GM19468 (cell line): ENCODE results near the gene ALKBH1.
"Not testable (repeated sequence)": the region's sequence is repeated elsewhere in the genome, so short reads cannot be mapped to it uniquely, and the experiment has no call there.

Experiments
- ATAC-seq: cut with Tn5 transposase; IDR thresholded peaks from one replicate; pipeline ENCODE4 v1.9.1; 2021; ENCODE audit warnings: mild to moderate bottlenecking, moderate library complexity, moderate number of reproducible peaks; ENCODE audit not compliant: unreplicated experiment; ENCODE audit errors: extremely low read depth

The ALKBH1 gene, protein sequence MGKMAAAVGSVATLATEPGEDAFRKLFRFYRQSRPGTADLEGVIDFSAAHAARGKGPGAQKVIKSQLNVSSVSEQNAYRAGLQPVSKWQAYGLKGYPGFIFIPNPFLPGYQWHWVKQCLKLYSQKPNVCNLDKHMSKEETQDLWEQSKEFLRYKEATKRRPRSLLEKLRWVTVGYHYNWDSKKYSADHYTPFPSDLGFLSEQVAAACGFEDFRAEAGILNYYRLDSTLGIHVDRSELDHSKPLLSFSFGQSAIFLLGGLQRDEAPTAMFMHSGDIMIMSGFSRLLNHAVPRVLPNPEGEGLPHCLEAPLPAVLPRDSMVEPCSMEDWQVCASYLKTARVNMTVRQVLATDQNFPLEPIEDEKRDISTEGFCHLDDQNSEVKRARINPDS

DNA sequence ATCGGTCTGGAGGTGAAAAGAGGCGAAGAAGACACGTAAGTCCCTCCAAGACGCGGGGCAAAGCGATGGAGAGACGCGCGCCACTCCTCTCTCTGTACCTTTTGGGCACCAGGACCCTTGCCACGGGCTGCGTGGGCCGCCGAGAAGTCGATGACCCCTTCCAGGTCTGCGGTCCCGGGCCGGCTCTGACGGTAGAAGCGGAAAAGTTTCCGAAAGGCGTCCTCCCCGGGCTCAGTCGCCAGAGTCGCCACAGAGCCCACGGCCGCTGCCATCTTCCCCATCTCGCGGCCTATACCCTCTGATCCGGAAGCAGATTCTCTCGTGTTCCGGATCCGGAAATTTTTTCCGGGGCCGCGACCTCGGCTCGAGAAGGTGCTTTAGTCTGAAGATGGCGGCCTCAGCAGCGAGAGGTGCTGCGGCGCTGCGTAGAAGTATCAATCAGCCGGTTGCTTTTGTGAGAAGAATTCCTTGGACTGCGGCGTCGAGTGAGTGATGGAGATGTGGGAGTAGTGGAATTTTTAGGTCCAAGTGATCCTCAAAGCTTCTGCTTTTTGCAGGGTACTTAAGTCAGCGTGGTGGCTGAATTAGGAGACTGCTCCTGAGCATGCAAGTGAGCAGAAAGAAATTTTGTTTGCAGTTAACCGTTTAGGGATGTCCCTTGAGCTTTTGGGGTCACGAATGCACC lies at the start of gene ALKBH1, which contains the start of gene SLIRP:
Gene ALKBH1, minus strand, starts transcription at position 300 of the 685 bp plus-strand sequence. Its CDS starts 19 bp downstream, at position 281.
Gene SLIRP, plus strand, starts transcription at position 380 of the 685 bp plus-strand sequence. Its CDS starts 9 bp downstream, at position 389.
- ATAC-seq, result peak; percentile 96

DNA sequence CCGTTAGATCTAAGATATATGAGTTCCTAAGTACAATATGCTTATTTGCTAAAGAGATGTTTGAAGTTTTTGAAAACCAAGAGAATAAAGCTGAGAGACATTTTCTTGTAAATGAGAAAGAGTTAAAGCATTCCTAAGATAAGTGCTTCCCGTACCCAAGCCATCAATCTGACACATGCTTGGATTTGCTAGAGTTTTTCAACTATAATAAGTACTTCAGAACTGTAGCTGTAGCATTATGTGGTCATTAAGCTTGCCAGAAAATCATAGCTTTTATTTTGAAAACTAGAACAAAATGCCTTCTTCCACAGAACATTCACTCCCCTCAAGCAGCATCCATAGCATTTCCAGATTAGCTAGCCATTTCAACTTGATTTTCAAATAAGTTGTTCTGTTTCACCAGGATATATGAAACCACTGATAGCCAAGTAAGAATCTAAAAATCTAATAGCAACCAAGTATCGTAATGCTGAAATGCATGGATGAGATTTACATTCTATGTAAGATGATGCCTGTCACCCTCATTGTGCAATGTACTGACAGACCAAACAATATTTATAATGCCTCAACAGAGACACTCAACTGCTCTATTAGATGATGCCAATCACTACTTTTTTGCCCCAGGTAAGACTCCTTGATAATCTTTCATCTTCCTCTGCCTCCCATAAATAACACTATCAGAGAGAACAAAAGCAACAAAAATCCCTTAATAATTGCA lies 45.1 kb upstream of the ALKBH1 start:
- no peak for ATAC-seq

DNA sequence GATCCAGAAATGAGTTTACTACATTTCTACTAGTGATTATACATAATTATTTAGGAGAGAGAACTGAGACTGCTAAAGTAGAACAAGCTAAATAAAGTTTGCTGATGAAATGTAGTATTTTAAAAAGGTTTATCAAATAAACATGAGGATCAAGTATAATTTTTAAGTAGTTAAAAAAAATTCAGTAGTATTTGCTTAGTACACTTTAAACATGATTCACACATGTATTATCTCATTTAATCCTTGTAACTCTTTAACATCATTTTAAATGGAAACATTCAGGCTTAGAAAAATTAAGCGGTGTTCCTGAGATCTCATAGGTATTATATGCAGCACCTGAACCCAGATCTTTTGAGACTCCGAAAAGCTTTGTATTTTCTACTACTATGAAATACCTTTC lies 44.4 kb upstream of the ALKBH1 start:
- ATAC-seq, result no peak

DNA sequence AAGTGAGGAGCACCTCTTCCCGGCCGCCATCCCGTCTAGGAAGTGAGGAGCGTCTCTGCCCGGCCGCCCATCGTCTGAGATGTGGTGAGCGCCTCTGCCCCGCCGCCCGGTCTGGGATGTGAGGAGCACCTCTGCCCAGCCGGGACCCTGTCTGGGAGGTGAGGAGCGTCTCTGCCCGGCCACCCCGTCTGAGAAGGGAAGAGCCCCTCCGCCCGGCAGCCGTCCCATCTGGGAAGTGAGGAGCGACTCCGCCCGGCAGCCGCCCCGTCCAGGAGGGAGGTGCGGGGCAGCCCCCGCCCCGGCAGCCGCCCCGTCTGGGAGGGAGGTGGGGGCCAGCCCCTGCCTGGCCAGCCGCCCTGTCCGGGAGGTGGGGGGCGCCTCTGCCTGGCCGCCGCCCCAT lies 39.6 kb upstream of the ALKBH1 start:
- not testable (repeated sequence) for ATAC-seq

DNA sequence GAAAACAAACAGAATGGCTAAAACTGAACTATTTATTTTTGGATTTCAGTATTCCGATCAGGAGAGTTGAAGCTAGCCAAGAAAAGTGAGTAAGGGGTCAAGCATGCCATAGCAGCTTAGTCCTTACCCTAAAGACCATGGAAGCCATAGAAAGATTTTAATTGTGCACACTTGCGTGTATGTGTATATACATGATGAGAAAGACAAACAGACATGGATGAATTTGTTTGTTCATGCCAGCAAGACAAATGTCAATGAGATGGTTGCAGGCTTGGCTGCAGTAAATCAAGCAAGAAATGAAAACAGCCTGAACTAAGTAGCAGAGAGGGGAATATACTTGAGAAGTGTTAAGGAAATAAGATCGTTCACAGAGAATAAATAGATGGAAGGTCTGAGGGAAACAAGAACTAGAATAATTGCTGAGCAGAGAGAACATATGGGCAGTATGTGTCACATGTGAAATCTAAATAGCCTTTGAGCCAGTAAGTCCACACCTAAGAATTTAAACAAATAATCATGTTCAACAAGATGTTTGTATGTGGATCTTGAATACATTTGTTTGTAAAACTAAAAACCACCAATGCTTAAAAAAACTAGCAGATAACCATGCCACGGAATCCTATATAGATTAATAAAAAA lies 38.4 kb upstream of the ALKBH1 start:
- no peak for ATAC-seq

DNA sequence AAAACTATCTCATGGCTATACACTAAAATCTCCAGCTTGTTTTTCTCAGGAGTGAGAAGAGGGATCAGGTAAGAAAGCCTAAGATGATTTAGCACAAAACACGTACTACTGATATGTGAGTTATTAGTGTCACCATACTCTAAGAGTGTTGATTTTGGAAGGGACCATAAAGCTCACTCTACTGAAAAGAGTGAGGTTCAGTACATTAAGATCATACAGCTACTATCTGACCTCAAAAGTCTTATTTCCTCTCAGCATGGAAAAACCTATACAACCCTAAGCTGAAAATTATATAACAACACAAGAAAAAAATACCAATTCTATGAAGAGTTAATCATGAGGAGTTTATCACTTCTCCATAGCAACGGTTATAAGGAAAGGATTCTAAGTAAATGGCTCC lies 33.6 kb upstream of the ALKBH1 start:
- no peak for ATAC-seq

DNA sequence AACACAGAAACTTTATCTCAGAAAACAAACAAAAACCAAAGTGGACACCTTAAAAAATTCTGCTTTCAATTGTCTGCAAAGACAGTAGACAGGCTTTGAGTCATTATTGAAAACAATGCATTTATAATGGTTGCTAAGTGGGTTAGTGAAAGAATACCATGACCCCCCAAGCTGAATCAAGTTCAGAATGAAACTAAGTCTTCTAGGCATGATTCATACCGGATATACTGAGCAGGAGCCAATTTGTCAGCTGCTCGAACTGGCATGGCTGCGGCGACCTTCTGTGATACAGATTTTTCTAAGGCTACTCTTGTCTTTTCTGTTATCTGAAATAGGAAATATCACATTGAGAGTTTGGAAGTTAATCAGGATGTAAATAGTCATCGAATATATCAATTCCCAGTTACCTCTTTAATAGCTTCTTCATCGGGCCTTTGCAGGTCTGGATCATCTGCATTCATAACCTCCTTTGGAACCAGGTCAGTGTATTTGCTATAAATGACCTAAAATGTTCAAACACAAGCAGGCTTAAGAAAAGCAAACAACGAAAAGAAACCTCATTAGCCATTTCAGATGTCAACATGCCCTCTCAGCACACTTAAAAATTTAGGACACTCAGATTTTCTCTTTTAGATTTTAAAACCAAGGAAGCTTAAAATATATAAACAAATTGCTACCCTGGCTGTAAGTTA lies 30.9 kb upstream of the ALKBH1 start:
- ATAC-seq, result no peak

DNA sequence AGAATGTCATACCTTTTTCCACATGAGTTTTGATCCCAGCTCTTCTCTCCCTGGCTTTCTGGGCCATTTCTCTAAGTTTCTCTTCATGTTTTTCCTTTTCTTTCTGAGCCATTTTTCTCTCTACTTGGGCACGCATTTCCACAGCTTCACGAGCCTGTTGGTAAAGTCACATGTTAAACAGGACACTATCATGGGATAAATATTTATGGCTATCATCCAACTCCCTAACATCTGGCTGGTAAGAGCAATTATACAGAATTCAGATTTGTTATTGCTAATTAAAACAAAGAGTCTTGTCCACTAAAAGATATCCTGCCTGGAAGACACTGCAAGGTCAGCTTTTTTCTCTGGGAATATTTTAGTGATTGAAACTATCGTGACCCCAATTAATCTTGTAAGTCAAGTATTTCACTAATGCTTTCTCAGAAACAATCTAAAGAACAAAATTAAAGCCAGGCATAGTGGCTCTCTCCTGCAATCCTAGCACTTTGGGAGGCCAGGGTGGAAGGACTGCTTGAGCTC lies 23.2 kb upstream of the ALKBH1 start:
- ATAC-seq, result no peak

DNA sequence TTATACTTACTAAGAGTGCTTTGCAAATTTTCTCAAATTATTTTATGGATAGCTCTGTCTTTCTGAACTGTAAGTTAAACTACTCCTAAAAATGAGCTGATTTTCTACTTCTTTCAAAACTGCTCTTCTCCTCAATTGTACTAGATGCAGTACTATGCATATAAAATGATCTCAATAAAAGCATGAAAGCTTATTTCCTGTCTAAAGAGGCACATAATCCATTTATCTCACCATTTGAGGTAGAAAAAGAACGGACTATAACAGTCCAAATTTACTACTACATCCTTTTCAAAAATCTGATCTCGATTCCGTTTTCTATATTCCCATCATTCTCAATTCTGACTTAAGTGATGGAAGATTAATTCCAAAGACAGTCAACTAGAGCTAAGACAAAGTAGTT lies 14.5 kb upstream of the ALKBH1 start:
- no peak for ATAC-seq

DNA sequence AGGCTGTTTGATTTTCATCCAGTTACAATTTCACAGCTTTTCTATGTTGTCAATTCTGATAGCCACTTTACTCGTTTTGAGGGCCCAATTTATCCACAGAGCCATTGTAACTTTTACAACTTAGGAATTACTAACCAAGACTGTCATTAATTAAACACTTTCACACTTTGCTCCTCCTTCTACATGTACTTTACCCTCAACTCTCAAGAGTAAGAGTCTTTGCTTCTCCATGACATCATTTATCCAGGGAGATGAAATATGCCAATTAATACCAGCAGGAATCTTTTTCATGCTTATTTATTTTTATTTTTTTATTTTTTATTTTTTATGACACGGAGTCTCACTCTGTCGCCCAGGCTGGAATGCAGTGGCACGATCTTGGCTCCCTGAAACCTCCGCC lies 13.6 kb upstream of the ALKBH1 start:
- ATAC-seq, result no peak

DNA sequence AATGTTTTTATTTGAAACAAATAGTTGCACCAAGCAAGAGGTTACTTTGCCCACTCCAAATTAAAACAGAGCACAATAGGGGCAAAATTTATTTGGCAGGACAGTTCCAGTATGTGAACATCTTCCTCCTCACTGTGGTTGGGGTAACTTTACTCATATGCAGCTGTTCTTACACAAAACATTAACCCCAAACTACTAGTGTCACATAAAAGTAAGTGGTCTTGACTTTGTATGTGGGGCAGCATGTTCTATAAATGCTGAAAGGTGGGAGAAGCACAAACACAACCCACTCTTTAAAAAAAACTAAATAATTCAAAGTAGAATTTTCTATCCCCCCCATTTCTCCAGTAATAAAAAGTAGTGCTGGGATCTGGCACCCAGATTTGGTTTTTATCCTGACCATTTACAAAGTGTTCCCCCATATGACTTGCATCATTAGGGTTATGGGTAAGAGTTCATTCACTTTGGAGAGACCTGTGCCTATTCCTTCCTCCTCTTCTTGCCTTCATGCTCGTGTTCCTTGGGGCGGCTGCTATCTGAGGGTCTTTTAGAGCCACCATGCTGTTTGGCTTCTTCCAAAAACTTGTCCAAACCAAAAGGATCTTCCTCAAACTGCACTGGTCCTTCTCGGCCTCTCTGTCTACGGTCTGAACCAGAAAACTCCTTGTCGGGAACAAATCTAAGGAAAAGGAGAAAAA lies 9.9 kb upstream of the ALKBH1 start:
- ATAC-seq, result no peak

DNA sequence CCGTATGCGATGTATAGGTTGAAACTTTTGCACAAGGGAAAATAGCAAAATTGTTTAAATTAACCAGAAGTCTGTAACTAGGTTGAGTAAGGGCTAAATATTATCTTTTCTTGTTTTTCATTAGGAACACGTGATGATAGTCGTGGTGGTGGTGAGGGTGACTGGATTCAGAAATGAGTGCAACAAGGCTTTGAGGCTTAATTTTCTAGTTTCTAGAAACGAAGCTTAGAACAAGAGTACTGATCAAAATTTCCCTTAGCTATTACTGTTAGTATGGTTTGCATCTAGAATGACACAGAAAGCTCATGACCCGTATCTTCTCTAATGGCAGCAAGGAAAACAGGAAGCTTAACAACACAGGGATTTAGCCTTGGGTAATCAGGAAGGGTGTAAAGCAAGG lies 7.1 kb upstream of the ALKBH1 start:
- ATAC-seq, result no peak

DNA sequence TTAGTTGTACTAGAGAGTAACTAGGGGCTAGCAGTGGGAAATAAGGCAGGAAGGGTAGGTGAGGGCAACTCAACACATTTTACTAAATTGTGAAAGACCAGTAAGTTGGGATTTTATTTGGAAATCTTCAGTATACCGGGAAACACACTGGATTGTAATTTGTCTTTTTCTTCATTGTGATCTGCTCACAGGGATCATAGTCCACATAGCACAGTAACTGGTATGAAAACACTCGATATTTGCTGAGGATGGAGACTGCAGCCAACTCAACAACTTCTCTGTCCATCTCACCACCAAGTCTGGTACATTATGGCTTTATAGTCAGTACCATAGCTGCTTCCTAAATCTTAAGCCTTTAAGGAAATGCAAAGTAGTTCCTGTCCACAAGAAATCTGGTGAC lies 2.5 kb upstream of the ALKBH1 start:
- no peak for ATAC-seq

DNA sequence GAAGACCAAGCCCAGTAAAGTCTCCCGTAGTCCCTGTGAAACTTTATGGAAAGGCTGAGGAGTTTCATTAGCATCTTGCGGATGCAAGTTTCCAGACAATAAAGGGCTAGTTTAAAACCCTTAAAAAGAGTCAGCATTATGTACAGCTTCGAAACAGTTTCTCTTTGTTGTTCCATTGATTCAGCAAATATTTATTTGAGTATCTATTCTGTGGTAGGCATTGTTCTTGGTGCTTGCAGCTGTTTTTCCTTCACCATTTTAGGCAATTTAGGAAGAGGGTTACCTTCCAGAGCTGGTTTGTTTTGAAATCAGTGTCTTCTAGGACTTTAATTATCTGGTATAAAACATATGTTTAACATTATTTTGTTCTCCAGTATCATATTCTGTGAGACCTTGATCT lies 1.6 kb upstream of the ALKBH1 start:
- ATAC-seq, result no peak

DNA sequence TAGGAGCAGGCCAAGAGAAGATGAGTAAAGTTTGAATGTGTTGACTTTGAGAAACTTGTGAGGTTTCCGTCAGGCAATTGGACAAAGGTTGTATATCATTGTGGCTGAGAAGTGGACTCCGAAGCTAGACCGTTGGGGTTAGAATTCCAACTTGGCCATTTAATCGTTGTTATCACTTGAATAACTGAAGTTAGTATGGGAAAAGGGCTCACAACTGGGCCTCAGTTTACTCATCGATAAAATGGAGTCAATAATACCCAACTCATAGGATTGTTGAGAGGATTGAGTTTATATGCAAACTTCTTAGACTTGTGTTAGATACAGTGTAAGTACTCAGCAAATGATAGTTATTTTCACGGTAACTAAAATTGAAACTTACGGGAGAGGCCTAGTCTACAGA lies 926 bp upstream of the ALKBH1 start:
- no peak for ATAC-seq

DNA sequence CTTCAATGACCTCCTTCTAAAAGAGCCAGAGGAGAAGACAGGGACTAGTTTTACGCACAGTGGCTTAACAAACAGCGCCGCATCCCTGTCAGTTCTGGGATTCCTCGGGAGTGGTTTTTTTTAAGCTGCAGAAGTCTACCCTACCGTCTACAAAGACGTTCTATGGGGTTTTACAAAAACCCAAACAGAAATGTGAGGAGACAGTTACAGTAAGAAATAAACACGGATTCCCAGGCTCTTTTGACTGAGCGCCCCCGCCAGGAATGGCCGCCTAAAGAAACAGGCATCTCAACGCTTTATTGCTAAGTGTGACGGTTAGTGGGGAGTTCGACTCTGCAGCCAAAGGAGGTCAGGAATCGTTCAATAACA lies 484 bp downstream of the ALKBH1 start:
- ATAC-seq, result no peak

DNA sequence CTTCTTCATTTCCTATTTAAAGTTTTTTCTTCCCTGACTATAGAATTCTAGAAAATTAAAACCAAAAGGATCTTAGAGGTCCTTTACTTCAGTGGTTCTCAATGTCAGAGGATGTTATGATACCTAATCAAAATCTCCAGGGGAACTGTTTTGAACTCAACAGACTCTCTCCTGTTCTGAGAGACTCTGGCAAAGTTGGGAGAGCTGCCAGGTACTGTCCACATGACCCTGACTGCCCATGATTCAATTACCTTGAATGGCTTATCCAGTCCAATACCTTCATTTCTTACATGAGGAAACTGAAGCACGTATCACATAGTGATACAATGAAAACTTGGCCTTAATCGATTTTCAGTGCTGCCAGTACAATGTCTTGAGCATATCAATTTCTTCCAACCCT lies 16.6 kb downstream of the ALKBH1 start:
- no peak for ATAC-seq

DNA sequence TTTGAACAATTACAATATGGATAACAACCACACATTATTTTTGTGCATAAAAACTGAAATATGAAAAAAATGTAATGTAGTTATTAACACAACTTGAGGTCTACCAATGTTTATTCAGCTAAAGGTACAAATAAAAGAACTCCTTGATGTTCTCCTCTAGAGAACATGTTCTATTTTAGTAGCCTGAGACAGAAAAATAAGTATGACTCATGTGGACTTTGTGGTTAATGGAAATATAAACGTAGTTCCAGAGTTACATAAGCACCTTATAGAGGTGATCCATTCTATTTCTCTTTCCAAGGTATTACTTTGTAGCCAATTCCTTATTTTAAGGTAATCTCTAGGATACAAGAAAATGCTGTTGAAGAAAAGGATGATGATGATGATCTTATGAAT lies 25.7 kb downstream of the ALKBH1 start:
- ATAC-seq, result no peak
